Stomach smooth muscle (tissue), 2 donors: ENCODE measurements around the gene SLC37A1.

Source experiments
- H3K27ac ChIP-seq: one replicate; pipeline ENCODE4 v1.7.0; 2013; ENCODE audit warnings: mild to moderate bottlenecking, low read length, inconsistent platforms
- H3K27me3 ChIP-seq, 2 donors: one replicate each; pipeline ENCODE4 v1.7.0; 2013; ENCODE audit warnings: low read length in 2 of 2; ENCODE audit not compliant: insufficient read depth in 2 of 2, control insufficient read depth in 1 of 2
- H3K36me3 ChIP-seq, 2 donors: one replicate each; pipeline ENCODE4 v1.7.0; 2013; ENCODE audit warnings: low read length in 2 of 2; ENCODE audit not compliant: control insufficient read depth in 2 of 2, insufficient read depth in 2 of 2
- H3K4me1 ChIP-seq: one replicate; pipeline ENCODE4 v1.7.0; 2013; ENCODE audit warnings: low read length; ENCODE audit not compliant: control insufficient read depth, insufficient read depth
- H3K4me3 ChIP-seq, 2 donors: one replicate each; pipeline ENCODE4 v1.7.0; 2013; ENCODE audit warnings: low read length in 2 of 2
- H3K9ac ChIP-seq, 2 donors: one replicate each; pipeline ENCODE4 v1.7.0; 2013; ENCODE audit warnings: low read length in 2 of 2, mild to moderate bottlenecking in 1 of 2
- H3K9me3 ChIP-seq, 2 donors: one replicate each; pipeline ENCODE4 v1.7.0; 2013; ENCODE audit warnings: low read length in 2 of 2; ENCODE audit not compliant: control insufficient read depth in 2 of 2
- donor health status: healthy.
- donor health status: Pancreatic carcinoma.

The SLC37A1 gene

GRCh38 chr21:42545745-42546144, 32.1 kb downstream of the SLC37A1 start:
- Histone ChIP-seq H3K9ac (no peak overlapping the region), H3K4me1 (no peaks in the 10 kb centered on the region), H3K9me3 (no peaks in the 10 kb centered on the region), H3K27ac (no peak overlapping the region), H3K27me3 (no peaks in the 10 kb centered on the region), H3K36me3 (peaks cover 9 to 31% of the 10 kb centered on the region in 2 donors), H3K4me3 (no peak overlapping the region)

- peaks cover 9 to 28% of the 10 kb centered on the region in 2 donors for H3K36me3 ChIP-seq
- H3K4me3 ChIP-seq = no peak overlapping the region
- H3K27ac ChIP-seq = no peak overlapping the region
- H3K4me1 ChIP-seq = no peaks in the 10 kb centered on the region
- no peaks in the 10 kb centered on the region for H3K9me3 ChIP-seq
- no peak overlapping the region for H3K9ac ChIP-seq
- no peaks in the 10 kb centered on the region for H3K27me3 ChIP-seq
Measured at GRCh38 chr21:42546433-42546832, 32.8 kb downstream of the SLC37A1 start.

- Histone ChIP-seq H3K9me3 (no peaks in the 10 kb centered on the region), H3K4me3 (no peak overlapping the region), H3K9ac (no peak overlapping the region), H3K36me3 (peaks cover 9 to 28% of the 10 kb centered on the region in 2 donors), H3K27ac (no peak overlapping the region), H3K4me1 (no peaks in the 10 kb centered on the region), H3K27me3 (no peaks in the 10 kb centered on the region)
Measured at GRCh38 chr21:42547001-42547905, 33.6 kb downstream of the SLC37A1 start.

- Histone ChIP-seq H3K4me1 (no peaks in the 10 kb centered on the region), H3K9me3 (no peaks in the 10 kb centered on the region), H3K27me3 (no peaks in the 10 kb centered on the region), H3K9ac (no peak overlapping the region), H3K36me3 (peaks cover 5 to 25% of the 10 kb centered on the region in 2 donors), H3K27ac (no peak overlapping the region), H3K4me3 (no peak overlapping the region)
Measured at GRCh38 chr21:42547906-42548365, 34.3 kb downstream of the SLC37A1 start.

GRCh38 chr21:42548687-42549406, 35.2 kb downstream of the SLC37A1 start:
- Histone ChIP-seq H3K4me3 (no peak overlapping the region), H3K9me3 (no peaks in the 10 kb centered on the region), H3K4me1 (no peaks in the 10 kb centered on the region), H3K9ac (no peak overlapping the region), H3K36me3 (peaks cover 5 to 23% of the 10 kb centered on the region in 2 donors), H3K27me3 (no peaks in the 10 kb centered on the region), H3K27ac (no peak overlapping the region)

GRCh38 chr21:42550817-42551216, 37.2 kb downstream of the SLC37A1 start:
- H3K9ac ChIP-seq = no peak overlapping the region
- H3K36me3 ChIP-seq = peaks cover 7 to 19% of the 10 kb centered on the region in 2 donors
- no peak overlapping the region for H3K4me3 ChIP-seq
- H3K27ac ChIP-seq = no peak overlapping the region
- no peaks in the 10 kb centered on the region for H3K27me3 ChIP-seq
- H3K9me3 ChIP-seq = no peaks in the 10 kb centered on the region
- H3K4me1 ChIP-seq = no peaks in the 10 kb centered on the region

GRCh38 chr21:42552407-42553336, 39.0 kb downstream of the SLC37A1 start:
- no peak overlapping the region for H3K4me3 ChIP-seq
- H3K4me1 ChIP-seq = no peaks in the 10 kb centered on the region
- no peaks in the 10 kb centered on the region for H3K9me3 ChIP-seq
- H3K9ac ChIP-seq = no peak overlapping the region
- H3K27ac ChIP-seq = no peak overlapping the region
- H3K27me3 ChIP-seq = no peaks in the 10 kb centered on the region
- peaks cover 8 to 21% of the 10 kb centered on the region in 2 donors for H3K36me3 ChIP-seq

- Histone ChIP-seq H3K27ac (no peak overlapping the region), H3K27me3 (no peaks in the 10 kb centered on the region), H3K36me3 (peaks cover 8 to 17% of the 10 kb centered on the region in 2 donors), H3K4me1 (no peaks in the 10 kb centered on the region), H3K4me3 (no peak overlapping the region), H3K9me3 (no peaks in the 10 kb centered on the region), H3K9ac (no peak overlapping the region)
Measured at GRCh38 chr21:42553435-42553834, 39.8 kb downstream of the SLC37A1 start.

- H3K9ac ChIP-seq = no peak overlapping the region
- no peak overlapping the region for H3K4me3 ChIP-seq
- H3K27ac ChIP-seq = no peak overlapping the region
- no peaks in the 10 kb centered on the region for H3K27me3 ChIP-seq
- peaks cover 8 to 18% of the 10 kb centered on the region in 2 donors for H3K36me3 ChIP-seq
- H3K4me1 ChIP-seq = no peaks in the 10 kb centered on the region
- no peaks in the 10 kb centered on the region for H3K9me3 ChIP-seq
Measured at GRCh38 chr21:42554251-42554961, 40.8 kb downstream of the SLC37A1 start.
